HepG2 (cell line): ENCODE measurements around the gene SLC1A2.

Experiments
- HNRNPK ChIP-seq: fragments of 200-400 bp; formaldehyde crosslinking; IDR thresholded peaks from 2 replicates; pipeline ENCODE4 v1.6.1; 2018; ENCODE audit warnings: low read length, low read depth, moderate library complexity, mild to moderate bottlenecking; ENCODE audit not compliant: poor library complexity, severe bottlenecking
- MXD4 ChIP-seq: IDR thresholded peaks from 2 replicates; pipeline ENCODE4 v1.6.1; 2016; ENCODE audit warnings: mild to moderate bottlenecking, missing biosample characterization, missing genetic modification reagents
- ZBTB21 ChIP-seq: sonication (generic); formaldehyde crosslinking; IDR thresholded peaks from 2 replicates; pipeline ENCODE4 v1.4.0; 2020; ENCODE audit warnings: missing genetic modification reagents
- TF ChIP-seq, protein P1 (sequence below): sonication (generic); formaldehyde crosslinking; IDR thresholded peaks from 2 replicates; pipeline ENCODE4 v1.4.0; 2020; ENCODE audit warnings: missing genetic modification reagents, mild to moderate bottlenecking, borderline replicate concordance

DNA sequence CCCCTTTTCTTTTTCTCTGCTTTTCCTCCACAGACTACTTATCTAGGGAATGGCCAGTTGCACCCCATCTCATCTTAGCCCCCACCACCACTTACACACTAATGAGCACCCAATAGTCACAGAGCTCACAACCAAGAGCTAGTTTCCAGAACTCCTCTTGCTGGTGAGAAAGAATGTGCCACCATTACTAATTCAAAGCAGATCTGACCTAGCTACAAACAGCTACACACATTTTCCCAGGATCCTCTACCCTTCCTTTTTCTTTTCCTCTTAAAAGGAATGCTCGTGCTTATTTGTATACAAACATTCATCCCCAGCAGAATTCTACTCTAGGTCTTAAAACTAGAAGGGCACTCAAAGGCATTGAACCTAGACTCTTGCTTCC lies 143.6 kb downstream of the SLC1A2 start:
- TF ChIP-seq HNRNPK (no peak), MXD4 (CRISPR knock-in tag) (no peak), ZBTB21 (CRISPR knock-in tag) (no peak)
- TF ChIP-seq, protein P1, sequence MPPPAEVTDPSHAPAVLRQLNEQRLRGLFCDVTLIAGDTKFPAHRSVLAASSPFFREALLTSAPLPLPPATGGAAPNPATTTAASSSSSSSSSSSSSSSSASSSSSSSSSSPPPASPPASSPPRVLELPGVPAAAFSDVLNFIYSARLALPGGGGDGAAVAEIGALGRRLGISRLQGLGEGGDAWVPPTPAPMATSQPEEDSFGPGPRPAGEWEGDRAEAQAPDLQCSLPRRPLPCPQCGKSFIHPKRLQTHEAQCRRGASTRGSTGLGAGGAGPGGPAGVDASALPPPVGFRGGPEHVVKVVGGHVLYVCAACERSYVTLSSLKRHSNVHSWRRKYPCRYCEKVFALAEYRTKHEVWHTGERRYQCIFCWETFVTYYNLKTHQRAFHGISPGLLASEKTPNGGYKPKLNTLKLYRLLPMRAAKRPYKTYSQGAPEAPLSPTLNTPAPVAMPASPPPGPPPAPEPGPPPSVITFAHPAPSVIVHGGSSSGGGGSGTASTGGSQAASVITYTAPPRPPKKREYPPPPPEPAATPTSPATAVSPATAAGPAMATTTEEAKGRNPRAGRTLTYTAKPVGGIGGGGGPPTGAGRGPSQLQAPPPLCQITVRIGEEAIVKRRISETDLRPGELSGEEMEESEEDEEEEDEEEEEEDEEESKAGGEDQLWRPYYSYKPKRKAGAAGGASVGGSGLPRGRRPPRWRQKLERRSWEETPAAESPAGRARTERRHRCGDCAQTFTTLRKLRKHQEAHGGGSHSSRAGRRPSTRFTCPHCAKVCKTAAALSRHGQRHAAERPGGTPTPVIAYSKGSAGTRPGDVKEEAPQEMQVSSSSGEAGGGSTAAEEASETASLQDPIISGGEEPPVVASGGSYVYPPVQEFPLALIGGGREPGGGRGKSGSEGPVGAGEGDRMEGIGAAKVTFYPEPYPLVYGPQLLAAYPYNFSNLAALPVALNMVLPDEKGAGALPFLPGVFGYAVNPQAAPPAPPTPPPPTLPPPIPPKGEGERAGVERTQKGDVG (CRISPR knock-in tag) = no peak
